GM12878 (cell line): ENCODE results near the gene ANO2. TPM values are rescaled to one million over a fixed set of nuclear protein-coding genes. Genes with fewer than 3 reads are reported as not detected.

Experiments used
- ATAC-seq: fragments of 200-7000 bp; cut with Tn5 transposase; 3 replicates; pipeline ENCODE4 v1.9.1; 2020; ENCODE audit warnings: mild to moderate bottlenecking, moderate library complexity
- BruUV-seq: library from RNA; stranded (reverse); fragments of 400-500 nt; replicated peaks from 2 replicates; lab custom pipeline; 2021; lab: Mats Ljungman, UMichigan
- CTCF ChIA-PET: fragments of 300-600 bp; sonication (Branson Sonifier 250); formaldehyde crosslinking; extraction: SDS; loops from one replicate; lab custom pipeline; 2021; ENCODE audit warnings: inconsistent platforms; lab: Yijun Ruan, JAX
- POLR2A ChIA-PET: fragments of 350-600 bp; formaldehyde crosslinking; extraction: SDS; loops from one replicate; lab custom pipeline; 2021; ENCODE audit warnings: inconsistent platforms; lab: Charles Lee
- RAD21 ChIA-PET: fragments of 300-600 bp; sonication (Branson Sonifier 250); formaldehyde crosslinking; loops from one replicate; lab custom pipeline; 2023; ENCODE audit warnings: antibody characterized with exemption; ENCODE audit not compliant: unreplicated experiment; lab: Charles Lee
- SMC1A ChIA-PET: fragments of 300-600 bp; sonication (Branson Sonifier 250); formaldehyde crosslinking; loops from one replicate; lab custom pipeline; 2023; ENCODE audit not compliant: unreplicated experiment, uncharacterized antibody; lab: Charles Lee
- DNase-seq: peaks from one replicate; pipeline ENCODE4 v3.0.0-alpha.2; 2011; ENCODE audit warnings: low read depth, low spot score
- FAIRE-seq: peaks from 3 replicates; lab custom pipeline; 2011; peaks lifted over from hg19 to GRCh38; lab: Jason Lieb, UNC
- H2AFZ ChIP-seq: 2 replicates; pipeline ENCODE4 v1.6.0; 2011; ENCODE audit warnings: low read depth, low read length, control low read depth; ENCODE audit not compliant: control insufficient read depth
- H3K27ac ChIP-seq: 2 replicates; pipeline ENCODE4 v1.5.1; 2011; ENCODE audit warnings: control low read depth; ENCODE audit not compliant: control insufficient read depth, insufficient read depth
- H3K27me3 ChIP-seq, 2 experiments: replicated peaks in 1 of 2; 2 replicates each; pipeline versions ENCODE4 v1.6.0 to v1.6.1; 2011; ENCODE audit warnings: low read length in 1 of 2; ENCODE audit not compliant: control insufficient read depth in 2 of 2, insufficient read depth in 2 of 2
- H3K36me3 ChIP-seq, 2 experiments: 2 replicates each; pipeline ENCODE4 v1.5.1; 2011; ENCODE audit warnings: low read length in 1 of 2; ENCODE audit not compliant: control insufficient read depth in 2 of 2, insufficient read depth in 2 of 2
- H3K4me1 ChIP-seq: 2 replicates; pipeline ENCODE4 v1.6.1; 2011; ENCODE audit warnings: mild to moderate bottlenecking, low read length, moderate library complexity, mixed read lengths; ENCODE audit not compliant: control insufficient read depth, insufficient read depth
- H3K4me2 ChIP-seq: 2 replicates; pipeline ENCODE4 v1.6.0; 2011; ENCODE audit warnings: control low read depth; ENCODE audit not compliant: control insufficient read depth, insufficient read depth
- H3K4me3 ChIP-seq: fragments of 200-600 bp; sonication (generic); 2 replicates; pipeline ENCODE4 v1.5.1; 2016
- H3K79me2 ChIP-seq: 2 replicates; pipeline ENCODE4 v1.6.0; 2011; ENCODE audit warnings: low read length; ENCODE audit not compliant: control insufficient read depth, insufficient read depth
- H3K9ac ChIP-seq: 2 replicates; pipeline ENCODE4 v1.8.0; 2011; ENCODE audit warnings: low read length, control low read depth, mixed read lengths; ENCODE audit not compliant: control insufficient read depth, insufficient read depth
- H3K9me3 ChIP-seq: replicated peaks from 3 replicates; pipeline ENCODE4 v1.5.1; 2011; ENCODE audit warnings: mild to moderate bottlenecking, low read length; ENCODE audit not compliant: control insufficient read depth, insufficient read depth
- H4K20me1 ChIP-seq: 2 replicates; pipeline ENCODE4 v1.6.0; 2011; ENCODE audit not compliant: control insufficient read depth, insufficient read depth
- CREB1 ChIP-seq: IDR thresholded peaks from 2 replicates; pipeline ENCODE4 v1.6.1; 2012; ENCODE audit warnings: low read depth, mild to moderate bottlenecking, inconsistent platforms
- EGR1 ChIP-seq, 2 experiments: IDR thresholded peaks; 1 replicate in 1 of 2; 2 replicates in 1 of 2; pipeline ENCODE4 v1.6.1; 2011 to 2012; ENCODE audit warnings: low read depth in 2 of 2, low read length in 2 of 2, borderline replicate concordance in 1 of 2, mild to moderate bottlenecking in 1 of 2, moderate library complexity in 1 of 2
- FOS ChIP-seq: IDR thresholded peaks from 3 replicates; pipeline ENCODE4 v1.6.1; 2011; ENCODE audit warnings: borderline replicate concordance; ENCODE audit not compliant: insufficient read length; ENCODE audit errors: extremely low read depth
- FOXM1 ChIP-seq: IDR thresholded peaks from 2 replicates; pipeline ENCODE4 v1.6.1; 2012; ENCODE audit warnings: low read depth, mild to moderate bottlenecking, inconsistent platforms, low read length, moderate library complexity
- HDAC6 ChIP-seq: fragments of 200-600 bp; sonication (generic); IDR thresholded peaks from one replicate; pipeline ENCODE4 v1.8.0; 2017; ENCODE audit warnings: antibody characterized with exemption; ENCODE audit not compliant: unreplicated experiment
- IRF4 ChIP-seq: IDR thresholded peaks from 2 replicates; pipeline ENCODE4 v1.6.1; 2011; ENCODE audit warnings: low read depth, low read length
- KAT2A ChIP-seq: conservative IDR thresholded peaks from 2 replicates; pipeline ENCODE4 v1.6.1; 2011; ENCODE audit warnings: low read depth, low read length; ENCODE audit not compliant: control insufficient read depth
- NR2C2 ChIP-seq: IDR thresholded peaks from 2 replicates; pipeline ENCODE4 v1.6.1; 2011; ENCODE audit warnings: borderline replicate concordance, low read depth; ENCODE audit not compliant: control insufficient read depth, insufficient read length
- PAX8 ChIP-seq: fragments of 450-650 bp; IDR thresholded peaks from 2 replicates; pipeline ENCODE4 v1.6.1; 2017; ENCODE audit warnings: mild to moderate bottlenecking, moderate library complexity
- SIN3A ChIP-seq: IDR thresholded peaks from 2 replicates; pipeline ENCODE4 v1.6.1; 2012; ENCODE audit warnings: low read depth, low read length, improper control_type of control experiment
- SMAD1 ChIP-seq: fragments of 450-650 bp; IDR thresholded peaks from 2 replicates; pipeline ENCODE4 v1.6.1; 2018; ENCODE audit warnings: mild to moderate bottlenecking, low read depth; ENCODE audit not compliant: partially characterized antibody
- SMAD5 ChIP-seq: IDR thresholded peaks from 2 replicates; pipeline ENCODE4 v1.6.1; 2016; ENCODE audit warnings: antibody characterized with exemption, low read depth
- TCF12 ChIP-seq: IDR thresholded peaks from 2 replicates; pipeline ENCODE4 v1.6.1; 2011; ENCODE audit warnings: low read depth, mild to moderate bottlenecking, low read length
- ZNF217 ChIP-seq: fragments of 450-650 bp; IDR thresholded peaks from 2 replicates; pipeline ENCODE4 v1.6.1; 2017; ENCODE audit warnings: antibody characterized with exemption, mild to moderate bottlenecking
- ZNF24 ChIP-seq: fragments of 450-650 bp; IDR thresholded peaks from 2 replicates; pipeline ENCODE4 v1.6.1; 2017; ENCODE audit warnings: antibody characterized with exemption, mild to moderate bottlenecking
- ZNF622 ChIP-seq: fragments of 450-650 bp; IDR thresholded peaks from 2 replicates; pipeline ENCODE4 v1.6.1; 2017; ENCODE audit warnings: mild to moderate bottlenecking, inconsistent platforms
- WGBS: methylation state at CpG from one replicate; pipeline ENCODE4 v1.1.6; 2016; ENCODE audit warnings: low lambda C conversion rate; ENCODE audit not compliant: insufficient replicate concordance, insufficient coverage; ENCODE audit errors: missing lambda C conversion rate; 5-methylcytosine and 5-hydroxymethylcytosine counted together
- in situ Hi-C: fragments of 300-500 bp; cut with MboI; formaldehyde crosslinking; loops from 9 replicates; pipeline ENCODE4 v1.14.3; 2018; ENCODE audit warnings: mixed read lengths
- intact Hi-C: fragments of 100-400 bp; cut with micrococcal nuclease; formaldehyde crosslinking; loops from one replicate; pipeline ENCODE4 v1.14.2; 2022; ENCODE audit not compliant: unreplicated experiment
- polyA plus RNA-seq, 11 experiments: library from polyadenylated mRNA; depleted of rRNA in 4 of 11; unstranded in 6 of 11; stranded (reverse) in 5 of 11; fragments of >200 nt; fragmentation: Nextera tagmentation in 4 of 11; fragmentation: Illumina TruSeq in 1 of 11; extraction: Ambion mirVana in 4 of 11; extraction: Trizol in 1 of 11; gene quantifications; 1 replicate in 1 of 11; 2 replicates in 10 of 11; pipeline versions ENCODE4 v1.2.1 to v1.2.3, GENCODE V29; 2011 to 2016; ENCODE audit warnings: inconsistent platforms in 2 of 11, missing spikeins in 2 of 11, low read depth in 1 of 11
- total RNA-seq, 4 experiments: library from RNA; depleted of rRNA in 3 of 4; stranded (reverse); fragments of >200 nt in 3 of 4; fragmentation: Illumina TruSeq in 1 of 4; extraction: Trizol in 1 of 4; gene quantifications; 2 replicates each; pipeline versions ENCODE4 v1.2.1 to v1.2.3, GENCODE V29; 2013 to 2021
- TF ChIP-seq, protein P1 (sequence below): IDR thresholded peaks from 2 replicates; pipeline ENCODE4 v1.6.1; 2011; ENCODE audit warnings: low read depth, low read length, improper control_type of control experiment, borderline replicate concordance
- TF ChIP-seq, protein P2 (sequence below): IDR thresholded peaks from 2 replicates; pipeline ENCODE4 v1.6.1; 2012; ENCODE audit warnings: low read length, inconsistent platforms
- TF ChIP-seq, protein P3 (sequence below): IDR thresholded peaks from 2 replicates; pipeline ENCODE4 v1.6.1; 2011; ENCODE audit warnings: borderline replicate concordance, low read depth, mild to moderate bottlenecking, moderate library complexity, mixed read lengths, low read length; ENCODE audit not compliant: insufficient read depth; ENCODE audit errors: extremely low read length

The ANO2 gene
- total and polyA plus RNA-seq, 10 of the 15 experiments (the other 5 are each of a cell fraction or from before 2014, with no cell fraction given): not detected

DNA sequence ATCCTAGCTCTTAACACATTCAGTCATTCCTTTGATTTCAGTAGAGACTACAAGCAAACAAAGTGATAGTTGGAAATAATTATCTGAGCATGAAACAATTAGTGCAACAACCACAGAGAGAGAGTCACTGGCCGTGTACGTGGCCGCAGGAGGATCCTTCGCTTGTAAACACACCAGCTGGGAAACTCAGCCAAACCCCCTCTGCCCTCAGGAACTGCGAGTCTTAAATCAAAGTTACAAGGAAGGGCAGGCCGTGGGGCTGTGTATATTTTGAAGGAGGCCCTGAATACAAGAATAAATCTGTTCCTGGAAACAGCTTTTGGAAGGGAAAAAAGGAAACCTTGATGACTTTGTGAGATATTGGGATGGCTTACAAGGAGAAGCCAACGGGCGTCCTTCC is 164.5 kb downstream of the ANO2 start (continued):
- TF ChIP-seq SMAD1: no peak

DNA sequence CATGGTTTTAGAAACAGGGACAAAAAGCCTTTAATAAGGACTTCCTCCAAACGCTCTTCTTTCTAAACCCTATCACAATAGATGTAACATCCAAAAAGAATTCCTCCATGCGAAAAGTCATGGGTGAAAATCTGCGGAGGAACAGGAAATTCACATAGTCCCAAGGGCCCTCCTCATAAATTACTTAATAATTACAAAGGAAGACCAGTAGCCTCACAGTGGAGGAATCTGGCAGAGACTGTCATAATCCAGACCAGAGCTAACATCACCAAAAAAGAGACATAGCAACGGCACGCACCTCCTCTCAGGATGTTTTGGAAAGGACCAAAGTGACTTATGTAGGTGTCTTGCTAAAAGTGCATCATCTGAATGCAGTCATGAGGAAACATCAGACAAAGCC is 165.7 kb downstream of the ANO2 start:
- 78% methylated on average over 5 of the region's 5 CpGs for WGBS
- DNase-seq (no peak), FAIRE-seq (no peak), ATAC-seq (no peak)
- in situ Hi-C loops: no loop called here
- SMC1A ChIA-PET: no interaction called here
- Histone ChIP-seq H3K9me3 (no peaks in the 10 kb centered on the region), H3K36me3 (no peaks in the 10 kb centered on the region), H2AFZ (no peak overlapping the region), H3K27me3 (0 out of 4 replicates have a peak, but pooled peaks cover 0 to 3% of the 10 kb centered on the region in 2 experiments), H3K4me2 (no peak overlapping the region), H3K27ac (no peak overlapping the region), H3K4me3 (no peak overlapping the region), H3K9ac (no peak overlapping the region), H4K20me1 (no peaks in the 10 kb centered on the region)
- RAD21 ChIA-PET: no interaction called here
- CTCF ChIA-PET: no interaction called here
- POLR2A ChIA-PET: no interaction called here
- BruUV-seq: no TSS peak
- TF ChIP-seq IRF4: no peak
- no peak for TF ChIP-seq NR2C2
- TF ChIP-seq, protein P1, sequence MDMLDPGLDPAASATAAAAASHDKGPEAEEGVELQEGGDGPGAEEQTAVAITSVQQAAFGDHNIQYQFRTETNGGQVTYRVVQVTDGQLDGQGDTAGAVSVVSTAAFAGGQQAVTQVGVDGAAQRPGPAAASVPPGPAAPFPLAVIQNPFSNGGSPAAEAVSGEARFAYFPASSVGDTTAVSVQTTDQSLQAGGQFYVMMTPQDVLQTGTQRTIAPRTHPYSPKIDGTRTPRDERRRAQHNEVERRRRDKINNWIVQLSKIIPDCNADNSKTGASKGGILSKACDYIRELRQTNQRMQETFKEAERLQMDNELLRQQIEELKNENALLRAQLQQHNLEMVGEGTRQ: no peak
- TF ChIP-seq KAT2A: no peak
- TF ChIP-seq TCF12: no peak
- TF ChIP-seq, protein P2, sequence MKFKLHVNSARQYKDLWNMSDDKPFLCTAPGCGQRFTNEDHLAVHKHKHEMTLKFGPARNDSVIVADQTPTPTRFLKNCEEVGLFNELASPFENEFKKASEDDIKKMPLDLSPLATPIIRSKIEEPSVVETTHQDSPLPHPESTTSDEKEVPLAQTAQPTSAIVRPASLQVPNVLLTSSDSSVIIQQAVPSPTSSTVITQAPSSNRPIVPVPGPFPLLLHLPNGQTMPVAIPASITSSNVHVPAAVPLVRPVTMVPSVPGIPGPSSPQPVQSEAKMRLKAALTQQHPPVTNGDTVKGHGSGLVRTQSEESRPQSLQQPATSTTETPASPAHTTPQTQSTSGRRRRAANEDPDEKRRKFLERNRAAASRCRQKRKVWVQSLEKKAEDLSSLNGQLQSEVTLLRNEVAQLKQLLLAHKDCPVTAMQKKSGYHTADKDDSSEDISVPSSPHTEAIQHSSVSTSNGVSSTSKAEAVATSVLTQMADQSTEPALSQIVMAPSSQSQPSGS: no peak
- TF ChIP-seq, protein P3, sequence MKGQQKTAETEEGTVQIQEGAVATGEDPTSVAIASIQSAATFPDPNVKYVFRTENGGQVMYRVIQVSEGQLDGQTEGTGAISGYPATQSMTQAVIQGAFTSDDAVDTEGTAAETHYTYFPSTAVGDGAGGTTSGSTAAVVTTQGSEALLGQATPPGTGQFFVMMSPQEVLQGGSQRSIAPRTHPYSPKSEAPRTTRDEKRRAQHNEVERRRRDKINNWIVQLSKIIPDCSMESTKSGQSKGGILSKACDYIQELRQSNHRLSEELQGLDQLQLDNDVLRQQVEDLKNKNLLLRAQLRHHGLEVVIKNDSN: no peak
- no peak for TF ChIP-seq ZNF217
- TF ChIP-seq CREB1: no peak
- no peak for TF ChIP-seq EGR1 (IDR thresholded peaks at IDR 0.05; ENCODE audit: borderline replicate concordance in 1 of 2, low read depth in 2 of 2, low read length in 2 of 2)
- no peak for TF ChIP-seq FOS
- TF ChIP-seq PAX8: no peak
- no peak for TF ChIP-seq SMAD5
- no peak for TF ChIP-seq SIN3A
- no peak for TF ChIP-seq ZNF24
- no peak for TF ChIP-seq FOXM1
- no peak for TF ChIP-seq HDAC6
- no peak for TF ChIP-seq ZNF622
- TF ChIP-seq, all 136 proteins: peak for 0
- Histone ChIP-seq H3K4me1 (no peaks in the 10 kb centered on the region), H3K79me2 (no peaks in the 10 kb centered on the region)
- intact Hi-C loops: no loop called here
